ENCODE measurements around the gene EID3. TPM values are rescaled to one million over a fixed set of nuclear protein-coding genes. Genes with fewer than 3 reads are reported as not detected.

Gene EID3
- polyA plus RNA-seq, 2 of the 4 experiments (the other 2 are of a cell fraction) = 6.8 to 12.2 TPM

GRCh38 chr12:104313568-104314241 is 10.2 kb downstream of the EID3 start:
- peak overlapping the region; percentile 97 for H3K4me2 ChIP-seq
- no peaks in the 10 kb centered on the region for H3K9me3 ChIP-seq
- no peak for FAIRE-seq
- peaks cover 100% of the 10 kb centered on the region for H3K4me1 ChIP-seq
- H3K27ac ChIP-seq = peak overlapping the region; percentile 16 to 59; a peak in 4 of 6 replicates
- ATAC-seq = peak; percentile 3 to 16; a peak in 4 of 6 replicates
- CTCF ChIA-PET = interaction anchor here (0.8 to 1.8 kb wide), 5 partner anchors 11 to 136 kb away, joined by 3 to 7 read pairs (median 3); partner anchors contain the start of gene TXNRD1
- no peak for TF ChIP-seq MYC (IDR thresholded peaks at IDR 0.05; ENCODE audit: borderline replicate concordance, low read length)
- peak; percentile 68 for TF ChIP-seq TFCP2L1 (CRISPR knock-in tag; IDR thresholded peaks at IDR 0.05)
- no peak for TF ChIP-seq SMC3 (IDR thresholded peaks at IDR 0.05)
- peak; percentile 83 for TF ChIP-seq POLR2AphosphoS2 (conservative IDR thresholded peaks at IDR 0.05; ENCODE audit: low read length)
- TF ChIP-seq RARB (CRISPR knock-in tag; IDR thresholded peaks at IDR 0.05) = peak; percentile 59; the same call in 1 of the 2 replicates
- TF ChIP-seq HOXB13 (CRISPR knock-in tag; IDR thresholded peaks at IDR 0.05; ENCODE audit: low read depth) = no peak
- TF ChIP-seq HDAC2 (IDR thresholded peaks at IDR 0.05) = no peak
- TF ChIP-seq REST (IDR thresholded peaks at IDR 0.05) = no peak
- TF ChIP-seq HOXA7 (CRISPR knock-in tag; IDR thresholded peaks at IDR 0.05) = peak; percentile 63; the same call in 1 of the 2 replicates
- TF ChIP-seq FOSB (CRISPR knock-in tag; IDR thresholded peaks at IDR 0.05) = peak; percentile 74
- no peak for TF ChIP-seq BHLHE40 (IDR thresholded peaks at IDR 0.05; ENCODE audit: low read depth, low read length)
- no peak for TF ChIP-seq NFE2L2 (conservative IDR thresholded peaks at IDR 0.05; ENCODE audit: low read length)
- no peak for TF ChIP-seq EHMT2 (IDR thresholded peaks at IDR 0.05; ENCODE audit: low read depth)
- TF ChIP-seq JUN (IDR thresholded peaks at IDR 0.05) = no peak
- peak; percentile 80 for TF ChIP-seq HMGXB4 (CRISPR knock-in tag; IDR thresholded peaks at IDR 0.05; ENCODE audit: borderline replicate concordance)
- no peak for TF ChIP-seq RCOR1 (IDR thresholded peaks at IDR 0.05; ENCODE audit: low read depth, low read length)
- no peak for TF ChIP-seq CEBPB (IDR thresholded peaks at IDR 0.05)
- POLR2A ChIA-PET = interaction anchor here (1.3 to 2.1 kb wide), 2 partner anchors 10 to 136 kb away, joined by 5 to 6 read pairs; partner anchors contain the start of gene EID3
- H3K4me3 ChIP-seq = peak overlapping the region; percentile 16; the same call in 1 of the 3 replicates
- DNase-seq (ENCODE audit: low read depth in 1 of 2, low spot score in 1 of 2) = no peak
- WGBS (ENCODE audit: missing lambda C conversion rate) = 35% methylated on average over 4 of the region's 4 CpGs

- H3K4me2 ChIP-seq = peak overlapping the region; percentile 97
- ATAC-seq (peak; percentile 36), FAIRE-seq (peak; percentile 87), DNase-seq (ENCODE audit: low read depth in 1 of 2, low spot score in 1 of 2) (no peak)
- H3K27ac ChIP-seq = peak overlapping the region; percentile 16 to 59; a peak in 3 of 6 replicates
- peak overlapping the region; percentile 16; the same call in 1 of the 3 replicates for H3K4me3 ChIP-seq
- POLR2A ChIA-PET = interaction anchor here (0.7 to 2.1 kb wide), 2 partner anchors 23 to 136 kb away, joined by 3 to 6 read pairs; no protein-coding TSS in a partner anchor
- CTCF ChIA-PET = interaction anchor here (1.0 to 1.8 kb wide), 4 partner anchors 12 to 100 kb away, joined by 3 to 7 read pairs (median 4); partner anchors contain the start of gene TXNRD1
- peaks cover 100% of the 10 kb centered on the region for H3K4me1 ChIP-seq
- H3K9me3 ChIP-seq = no peaks in the 10 kb centered on the region
- WGBS (ENCODE audit: missing lambda C conversion rate) = 61% methylated on average over 1 of the region's 1 CpG
- TF ChIP-seq ZSCAN20 (CRISPR knock-in tag; IDR thresholded peaks at IDR 0.05) = no peak
- TF ChIP-seq MAX (IDR thresholded peaks at IDR 0.05) = no peak
- no peak for TF ChIP-seq SMC3 (IDR thresholded peaks at IDR 0.05)
- TF ChIP-seq MAFK (IDR thresholded peaks at IDR 0.05; ENCODE audit: partially characterized antibody) = peak; percentile 73
- no peak for TF ChIP-seq JUN (IDR thresholded peaks at IDR 0.05)
- TF ChIP-seq EHMT2 (IDR thresholded peaks at IDR 0.05; ENCODE audit: low read depth) = no peak
- TF ChIP-seq RARB (CRISPR knock-in tag; IDR thresholded peaks at IDR 0.05) = no peak; the same call in 1 of the 2 replicates
- TF ChIP-seq BCL3 (IDR thresholded peaks at IDR 0.05) = no peak
- no peak for TF ChIP-seq ZFP36 (IDR thresholded peaks at IDR 0.05; ENCODE audit: borderline replicate concordance, partially characterized antibody)
- no peak for TF ChIP-seq JUNB (IDR thresholded peaks at IDR 0.05)
- TF ChIP-seq EHF (CRISPR knock-in tag; IDR thresholded peaks at IDR 0.05) = peak; percentile 72
- TF ChIP-seq RFX5 (IDR thresholded peaks at IDR 0.05) = no peak
- TF ChIP-seq HES2 (IDR thresholded peaks at IDR 0.05) = no peak
- no peak for TF ChIP-seq EP300 (IDR thresholded peaks at IDR 0.05)
- TF ChIP-seq CBX8 (IDR thresholded peaks at IDR 0.05) = no peak
- no peak for TF ChIP-seq MAZ (IDR thresholded peaks at IDR 0.05; ENCODE audit: borderline replicate concordance, low read depth, low read length)
- no peak for TF ChIP-seq HOXB5 (CRISPR knock-in tag; IDR thresholded peaks at IDR 0.05)
- TF ChIP-seq POLR2AphosphoS2 (conservative IDR thresholded peaks at IDR 0.05; ENCODE audit: low read length) = peak; percentile 97
- TF ChIP-seq TP53 (CRISPR knock-in tag; IDR thresholded peaks at IDR 0.05) = no peak
- peak; percentile 94 for TF ChIP-seq FOSB (CRISPR knock-in tag; IDR thresholded peaks at IDR 0.05)
Observed at GRCh38 chr12:104314242-104314614, 10.7 kb downstream of the EID3 start.
